H9 (cell line): ENCODE data around the gene PCSK2. TPM values are rescaled to one million over a fixed set of nuclear protein-coding genes. Genes with fewer than 3 reads are reported as not detected.

ENCODE experiments used
- DNase-seq: peaks from one replicate; pipeline ENCODE4 v3.0.0-alpha.2; 2017
- H2AFZ ChIP-seq: one replicate; pipeline ENCODE4 v1.6.1; 2013; ENCODE audit warnings: mild to moderate bottlenecking, low read length, control low read depth, moderate library complexity
- H2AK5ac ChIP-seq: 2 replicates; pipeline ENCODE4 v1.6.1; 2013; ENCODE audit warnings: low read length, control low read depth, mixed read lengths; ENCODE audit not compliant: insufficient read length
- H2BK120ac ChIP-seq: one replicate; pipeline ENCODE4 v1.6.1; 2013; ENCODE audit warnings: low read depth, mild to moderate bottlenecking, low read length, control low read depth, inconsistent platforms; ENCODE audit not compliant: poor library complexity, severe bottlenecking
- H2BK12ac ChIP-seq: 2 replicates; pipeline ENCODE4 v1.6.1; 2013; ENCODE audit warnings: low read length, control low read depth, mixed read lengths, low read depth; ENCODE audit not compliant: insufficient read length
- H2BK15ac ChIP-seq: 2 replicates; pipeline ENCODE4 v1.6.1; 2013; ENCODE audit warnings: low read depth, low read length, control low read depth
- H2BK20ac ChIP-seq: one replicate; pipeline ENCODE4 v1.6.1; 2013; ENCODE audit warnings: low read depth, mild to moderate bottlenecking, low read length, control low read depth, inconsistent platforms; ENCODE audit not compliant: poor library complexity, severe bottlenecking
- H2BK5ac ChIP-seq: 2 replicates; pipeline ENCODE4 v1.6.1; 2013; ENCODE audit warnings: low read length, control low read depth, mixed read lengths; ENCODE audit not compliant: insufficient read length
- H3K14ac ChIP-seq: 2 replicates; pipeline ENCODE4 v1.6.1; 2013; ENCODE audit warnings: low read length, control low read depth; ENCODE audit not compliant: insufficient read depth
- H3K18ac ChIP-seq: 2 replicates; pipeline ENCODE4 v1.6.1; 2013; ENCODE audit warnings: low read depth, mild to moderate bottlenecking, mixed read lengths, low read length, control low read depth; ENCODE audit not compliant: insufficient read length
- H3K23ac ChIP-seq: 2 replicates; pipeline ENCODE4 v1.6.1; 2013; ENCODE audit warnings: low read length, control low read depth, mixed read lengths, low read depth; ENCODE audit not compliant: insufficient read length
- H3K23me2 ChIP-seq: 2 replicates; pipeline ENCODE4 v1.6.1; 2013; ENCODE audit warnings: low read depth, mild to moderate bottlenecking, mixed read lengths, low read length, control low read depth; ENCODE audit not compliant: insufficient read length, poor library complexity, severe bottlenecking
- H3K27ac ChIP-seq: 2 replicates; pipeline ENCODE4 v1.5.1; 2013; ENCODE audit warnings: low read length, control low read depth, mixed read lengths, low read depth; ENCODE audit not compliant: insufficient read length
- H3K27me3 ChIP-seq: 2 replicates; pipeline ENCODE4 v1.6.1; 2013; ENCODE audit warnings: low read length, control low read depth, inconsistent platforms; ENCODE audit not compliant: insufficient read depth
- H3K4ac ChIP-seq: 2 replicates; pipeline ENCODE4 v1.6.1; 2013; ENCODE audit warnings: low read depth, mild to moderate bottlenecking, control low read depth, inconsistent platforms, low read length, moderate library complexity
- H3K4me1 ChIP-seq: 2 replicates; pipeline ENCODE4 v1.6.1; 2013; ENCODE audit warnings: low read length, control low read depth, inconsistent platforms; ENCODE audit not compliant: insufficient read depth
- H3K4me2 ChIP-seq: 2 replicates; pipeline ENCODE4 v1.6.1; 2013; ENCODE audit warnings: low read length, control low read depth, mixed read lengths; ENCODE audit not compliant: insufficient read length, insufficient read depth
- H3K56ac ChIP-seq: 2 replicates; pipeline ENCODE4 v1.6.1; 2013; ENCODE audit warnings: low read depth, mild to moderate bottlenecking, mixed read lengths, low read length, control low read depth; ENCODE audit not compliant: insufficient read length
- H3K79me1 ChIP-seq: 2 replicates; pipeline ENCODE4 v1.6.1; 2013; ENCODE audit warnings: low read depth, mild to moderate bottlenecking, moderate library complexity, low read length, control low read depth, inconsistent platforms; ENCODE audit not compliant: insufficient read depth, poor library complexity, severe bottlenecking
- H3K79me2 ChIP-seq: 2 replicates; pipeline ENCODE4 v1.6.1; 2013; ENCODE audit warnings: low read length, control low read depth, inconsistent platforms; ENCODE audit not compliant: insufficient read depth
- H3K9ac ChIP-seq: 2 replicates; pipeline ENCODE4 v1.6.1; 2013; ENCODE audit warnings: low read length, control low read depth, mixed read lengths; ENCODE audit not compliant: insufficient read length; ENCODE audit errors: extremely low read depth
- H3K9me3 ChIP-seq: one replicate; pipeline ENCODE4 v1.6.1; 2013; ENCODE audit warnings: low read depth, low read length, inconsistent platforms; ENCODE audit not compliant: control insufficient read depth
- H3T11ph ChIP-seq: one replicate; pipeline ENCODE4 v1.6.1; 2013; ENCODE audit warnings: mild to moderate bottlenecking, low read length, control low read depth, inconsistent platforms
- H4K20me1 ChIP-seq: one replicate; pipeline ENCODE4 v1.6.1; 2013; ENCODE audit not compliant: control insufficient read depth, insufficient read length, insufficient read depth
- H4K5ac ChIP-seq: 2 replicates; pipeline ENCODE4 v1.6.1; 2013; ENCODE audit warnings: low read depth, mild to moderate bottlenecking, mixed read lengths, low read length, control low read depth; ENCODE audit not compliant: insufficient read length
- H4K8ac ChIP-seq: replicated peaks from 2 replicates; pipeline ENCODE4 v1.6.1; 2013; ENCODE audit warnings: low read length, control low read depth, mixed read lengths, low read depth; ENCODE audit not compliant: insufficient read length
- H4K91ac ChIP-seq: 2 replicates; pipeline ENCODE4 v1.6.1; 2013; ENCODE audit warnings: low read depth, mild to moderate bottlenecking, moderate library complexity, mixed read lengths, low read length, control low read depth; ENCODE audit not compliant: insufficient read length
- H3K27ac Mint-ChIP-seq, 3 experiments: 2 replicates in 2 of 3; 3 replicates in 1 of 3; pipeline ENCODE4 v1.8.0; 2020 to 2021; ENCODE audit warnings: mixed read lengths in 3 of 3, mild to moderate bottlenecking in 1 of 3, moderate library complexity in 1 of 3
- H3K27me3 Mint-ChIP-seq: 2 replicates; pipeline ENCODE4 v1.8.0; 2021; ENCODE audit warnings: low read depth, mild to moderate bottlenecking, moderate library complexity, mixed read lengths
- H3K36me3 Mint-ChIP-seq, 3 experiments: 2 replicates in 2 of 3; 3 replicates in 1 of 3; pipeline ENCODE4 v1.8.0; 2020 to 2021; ENCODE audit warnings: low read depth in 3 of 3, mixed read lengths in 3 of 3; ENCODE audit not compliant: insufficient read depth in 1 of 3
- H3K4me1 Mint-ChIP-seq, 2 experiments: 2 replicates each; pipeline ENCODE4 v1.8.0; 2020; ENCODE audit warnings: mixed read lengths in 2 of 2
- H3K4me3 Mint-ChIP-seq, 2 experiments: 2 replicates in 1 of 2; 3 replicates in 1 of 2; pipeline ENCODE4 v1.8.0; 2020 to 2021; ENCODE audit warnings: mild to moderate bottlenecking in 2 of 2, mixed read lengths in 2 of 2, moderate library complexity in 1 of 2
- H3K9me3 Mint-ChIP-seq, 2 experiments: 2 replicates in 1 of 2; 3 replicates in 1 of 2; pipeline ENCODE4 v1.8.0; 2020; ENCODE audit warnings: mild to moderate bottlenecking in 2 of 2, mixed read lengths in 2 of 2, moderate library complexity in 1 of 2
- WGBS: extraction: QIAGEN DNeasy Blood & Tissue Kit; methylation state at CpG from one replicate; pipeline ENCODE4 v1.1.7; 2013; ENCODE audit warnings: missing lambda C conversion rate, low lambda C conversion rate, mixed read lengths; ENCODE audit not compliant: insufficient read length; ENCODE audit errors: extremely low coverage; 5-methylcytosine and 5-hydroxymethylcytosine counted together
- total RNA-seq: library from RNA; stranded (reverse); gene quantifications from 2 replicates; pipeline ENCODE4 v1.2.1, GENCODE V29; 2021
- TF ChIP-seq, protein P1 (sequence below): fragments of 200-600 bp; sonication (generic); conservative IDR thresholded peaks from 3 replicates; pipeline ENCODE4 v1.8.0; 2021; ENCODE audit warnings: antibody characterized with exemption, mild to moderate bottlenecking

The PCSK2 gene
- total RNA-seq, 1 experiment from 2014 or later = 2.8 TPM

DNA sequence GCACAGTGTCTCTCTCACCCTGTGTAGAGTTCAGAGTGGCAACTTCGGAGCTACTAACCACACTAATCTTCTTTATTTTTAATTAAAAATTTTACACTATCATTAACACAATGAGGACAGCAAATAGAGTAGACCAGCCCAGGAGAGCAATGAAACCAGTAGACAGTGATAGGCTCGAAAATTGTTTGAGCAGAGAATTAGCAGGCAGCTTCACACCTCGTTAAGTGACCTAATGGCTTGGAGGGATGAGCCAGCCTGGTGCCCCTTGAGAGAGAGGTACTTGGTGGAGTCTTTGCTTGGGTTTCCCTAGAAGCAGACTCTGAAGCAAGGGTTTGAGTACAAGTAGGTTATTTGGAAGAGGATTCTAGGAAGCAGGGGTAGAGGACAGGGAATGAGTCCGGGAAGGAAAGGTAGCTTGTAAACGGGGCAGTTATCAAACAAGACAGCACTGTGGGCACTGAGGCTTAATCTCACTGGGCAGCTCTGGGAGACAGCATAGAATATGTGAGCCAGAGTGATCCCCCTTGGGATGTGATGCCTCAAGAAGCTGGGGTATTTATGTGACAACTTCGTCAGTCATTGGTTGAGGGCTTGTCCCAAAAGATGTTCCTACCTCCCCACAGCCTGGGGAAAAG, 146.1 kb downstream of the PCSK2 start:
- Histone ChIP-seq H4K8ac (no peak overlapping the region), H4K20me1 (no peaks in the 10 kb centered on the region), H3K23me2 (no peaks in the 10 kb centered on the region), H3K79me2 (no peaks in the 10 kb centered on the region), H3K18ac (no peak overlapping the region), H3K23ac (no peak overlapping the region), H2BK20ac (no peak overlapping the region), H3K9ac (no peak overlapping the region), H3K4me2 (no peak overlapping the region), H2BK12ac (no peak overlapping the region), H2AK5ac (no peak overlapping the region), H2BK15ac (no peak overlapping the region), H3K9me3 (no peaks in the 10 kb centered on the region), H3K14ac (no peak overlapping the region), H3K27ac (no peak overlapping the region), H2AFZ (no peak overlapping the region), H3K4ac (no peak overlapping the region), H4K91ac (no peak overlapping the region), H3K27me3 (no peaks in the 10 kb centered on the region; the same call in 1 of the 2 replicates), H3K79me1 (no peaks in the 10 kb centered on the region), H4K5ac (no peak overlapping the region), H3T11ph (no peak overlapping the region), H3K4me1 (no peaks in the 10 kb centered on the region), H2BK120ac (no peak overlapping the region), H2BK5ac (no peak overlapping the region), H3K56ac (no peak overlapping the region)
- Mint-ChIP-seq H3K4me1 (peaks cover 5 to 9% of the 10 kb centered on the region in 2 experiments), H3K4me3 (no peak overlapping the region), H3K27me3 (peaks cover 2% of the 10 kb centered on the region), H3K9me3 (no peaks in the 10 kb centered on the region), H3K27ac (no peak overlapping the region), H3K36me3 (no peaks in the 10 kb centered on the region)
- TF ChIP-seq, protein P1, sequence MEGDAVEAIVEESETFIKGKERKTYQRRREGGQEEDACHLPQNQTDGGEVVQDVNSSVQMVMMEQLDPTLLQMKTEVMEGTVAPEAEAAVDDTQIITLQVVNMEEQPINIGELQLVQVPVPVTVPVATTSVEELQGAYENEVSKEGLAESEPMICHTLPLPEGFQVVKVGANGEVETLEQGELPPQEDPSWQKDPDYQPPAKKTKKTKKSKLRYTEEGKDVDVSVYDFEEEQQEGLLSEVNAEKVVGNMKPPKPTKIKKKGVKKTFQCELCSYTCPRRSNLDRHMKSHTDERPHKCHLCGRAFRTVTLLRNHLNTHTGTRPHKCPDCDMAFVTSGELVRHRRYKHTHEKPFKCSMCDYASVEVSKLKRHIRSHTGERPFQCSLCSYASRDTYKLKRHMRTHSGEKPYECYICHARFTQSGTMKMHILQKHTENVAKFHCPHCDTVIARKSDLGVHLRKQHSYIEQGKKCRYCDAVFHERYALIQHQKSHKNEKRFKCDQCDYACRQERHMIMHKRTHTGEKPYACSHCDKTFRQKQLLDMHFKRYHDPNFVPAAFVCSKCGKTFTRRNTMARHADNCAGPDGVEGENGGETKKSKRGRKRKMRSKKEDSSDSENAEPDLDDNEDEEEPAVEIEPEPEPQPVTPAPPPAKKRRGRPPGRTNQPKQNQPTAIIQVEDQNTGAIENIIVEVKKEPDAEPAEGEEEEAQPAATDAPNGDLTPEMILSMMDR = no peak
- WGBS = no CpG with 5 or more reads among the region's 6 CpGs
- DNase-seq = no peak
